Hindlimb muscle (tissue), 1 donor: Measurements from ENCODE around the gene GID8. TPM values are rescaled to one million over a fixed set of nuclear protein-coding genes. Genes with fewer than 3 reads are reported as not detected.
A peak's percentile ranks its signal among the peaks of the same experiment; 100 is the strongest.

ENCODE experiments used
- DNase-seq: peaks from one replicate; pipeline ENCODE4 v3.0.0-alpha.2; 2013
- polyA plus RNA-seq: library from polyadenylated mRNA; unstranded; fragments of 120-200 nt; gene quantifications from one replicate; pipeline ENCODE4 v1.2.1, GENCODE V29; 2013; ENCODE audit not compliant: insufficient read length

Gene GID8
- polyA plus RNA-seq, 1 donor: 30.3 TPM

- no peak for DNase-seq
Measured at GRCh38 chr20:62944746-62945145, 6.8 kb downstream of the GID8 start.

GRCh38 chr20:62945771-62946339, 7.9 kb downstream of the GID8 start:
- DNase-seq: no peak

- DNase-seq: no peak
Measured at GRCh38 chr20:62946918-62947317, 9.0 kb downstream of the GID8 start.

DNA sequence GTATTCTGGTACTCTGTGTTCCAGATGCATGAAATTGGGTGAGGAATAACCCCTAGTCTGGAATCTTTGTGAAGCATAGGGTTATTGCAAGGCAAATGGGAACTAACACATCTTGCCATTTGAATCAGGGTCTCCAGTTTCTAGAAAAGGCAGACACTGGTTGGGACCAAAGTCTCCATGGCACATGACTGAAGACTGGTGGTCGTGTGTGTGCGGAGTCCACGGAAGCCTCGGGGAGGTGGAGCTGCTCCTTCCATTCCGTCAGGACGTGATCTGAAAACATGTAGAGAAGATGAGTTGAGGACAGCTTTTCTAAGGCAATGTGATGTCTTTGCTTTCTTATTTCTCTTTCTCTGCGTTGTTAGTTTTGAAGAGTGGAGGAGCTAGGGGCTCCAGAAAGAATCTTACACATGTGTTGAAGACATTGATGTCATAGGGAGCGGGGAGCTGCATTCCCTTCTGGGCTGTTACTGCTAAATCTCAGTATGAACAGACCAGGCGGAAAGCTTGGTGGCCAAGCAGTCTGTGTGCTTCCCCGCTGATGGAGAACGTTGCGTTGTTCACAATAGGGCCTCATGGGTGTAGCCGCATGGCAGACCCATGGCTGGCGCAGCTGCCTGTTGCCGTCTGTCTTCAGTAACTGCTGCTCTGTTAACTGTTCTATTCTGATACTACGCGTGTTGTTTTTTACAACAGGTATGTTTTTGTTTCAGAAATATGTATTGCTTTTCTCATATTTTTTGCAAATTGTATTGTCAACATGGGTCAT, 9.8 kb downstream of the GID8 start:
- no peak for DNase-seq

GRCh38 chr20:62949153-62949821, 11.3 kb downstream of the GID8 start:
- no peak for DNase-seq

- DNase-seq: no peak
Measured at GRCh38 chr20:62949962-62950361, 12.0 kb downstream of the GID8 start.

- no peak for DNase-seq
Measured at GRCh38 chr20:62950741-62951140, 12.8 kb downstream of the GID8 start.

DNA sequence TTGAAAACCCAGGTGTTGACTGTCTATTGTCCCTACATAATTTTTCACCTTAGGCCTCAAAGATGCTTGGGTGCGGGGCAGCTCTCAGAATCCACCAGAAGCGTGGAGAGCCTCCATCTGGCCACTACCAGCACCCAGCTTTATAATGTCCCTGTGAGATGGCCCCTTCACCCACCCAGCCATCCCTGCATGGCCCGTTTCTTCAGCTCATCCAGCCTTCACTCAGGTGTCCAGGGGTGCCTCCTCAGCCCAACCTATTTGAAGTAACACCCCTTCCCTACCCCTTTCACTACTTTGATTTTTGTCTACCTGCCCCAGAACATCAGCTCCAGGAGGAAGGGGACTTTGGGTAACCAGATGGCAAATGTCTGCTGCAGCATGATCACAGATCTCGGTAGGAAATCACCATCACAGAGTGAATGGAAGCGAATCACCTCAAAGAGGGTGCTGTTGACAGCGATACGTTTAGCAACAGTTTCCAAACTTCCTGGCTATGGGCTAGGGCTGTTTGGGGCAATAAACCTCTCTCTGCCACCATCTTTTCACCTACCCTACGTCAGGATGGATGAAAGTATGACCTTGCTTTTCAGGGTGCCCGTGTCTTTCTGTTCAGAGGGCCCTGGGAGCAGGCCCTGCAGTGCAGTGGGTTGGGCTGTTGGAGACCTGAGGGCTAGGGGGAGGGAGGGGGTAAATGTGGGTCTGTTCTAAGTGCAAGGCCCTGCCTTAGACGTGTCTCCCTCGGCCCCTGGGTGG, 13.4 kb downstream of the GID8 start:
- DNase-seq: no peak

DNA sequence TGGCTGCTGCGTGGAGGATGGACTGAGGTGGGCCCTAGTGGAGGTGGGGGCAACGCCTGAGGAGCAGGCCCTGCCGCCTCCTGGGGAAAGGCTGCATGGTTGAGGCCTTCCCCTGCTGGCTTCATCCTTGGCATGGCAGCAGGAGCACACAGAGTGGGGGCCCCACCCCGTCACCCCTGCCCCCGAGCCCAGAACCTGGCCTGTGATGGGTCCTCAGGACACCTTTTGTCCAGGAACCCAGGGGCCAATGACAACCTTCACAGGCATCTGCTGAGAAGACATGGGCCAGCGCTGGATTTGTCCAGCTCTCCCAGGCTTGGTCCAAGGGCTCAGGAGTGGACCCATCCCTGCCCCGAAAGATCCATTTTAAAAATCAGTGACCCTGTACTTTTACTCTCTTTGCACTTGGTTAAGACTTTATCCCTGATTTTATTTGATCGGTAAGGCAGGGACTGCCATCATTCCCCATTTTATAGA, 14.0 kb downstream of the GID8 start:
- DNase-seq: no peak

- no peak for DNase-seq
Measured at GRCh38 chr20:62952373-62952967, 14.5 kb downstream of the GID8 start, which contains the start of gene SLC17A9. SLC17A9 (plus strand) TSS chr20:62952709; CDS start chr20:62952831, 122 bp downstream.

- no peak for DNase-seq
Measured at GRCh38 chr20:62952968-62953838, 15.3 kb downstream of the GID8 start.

DNA sequence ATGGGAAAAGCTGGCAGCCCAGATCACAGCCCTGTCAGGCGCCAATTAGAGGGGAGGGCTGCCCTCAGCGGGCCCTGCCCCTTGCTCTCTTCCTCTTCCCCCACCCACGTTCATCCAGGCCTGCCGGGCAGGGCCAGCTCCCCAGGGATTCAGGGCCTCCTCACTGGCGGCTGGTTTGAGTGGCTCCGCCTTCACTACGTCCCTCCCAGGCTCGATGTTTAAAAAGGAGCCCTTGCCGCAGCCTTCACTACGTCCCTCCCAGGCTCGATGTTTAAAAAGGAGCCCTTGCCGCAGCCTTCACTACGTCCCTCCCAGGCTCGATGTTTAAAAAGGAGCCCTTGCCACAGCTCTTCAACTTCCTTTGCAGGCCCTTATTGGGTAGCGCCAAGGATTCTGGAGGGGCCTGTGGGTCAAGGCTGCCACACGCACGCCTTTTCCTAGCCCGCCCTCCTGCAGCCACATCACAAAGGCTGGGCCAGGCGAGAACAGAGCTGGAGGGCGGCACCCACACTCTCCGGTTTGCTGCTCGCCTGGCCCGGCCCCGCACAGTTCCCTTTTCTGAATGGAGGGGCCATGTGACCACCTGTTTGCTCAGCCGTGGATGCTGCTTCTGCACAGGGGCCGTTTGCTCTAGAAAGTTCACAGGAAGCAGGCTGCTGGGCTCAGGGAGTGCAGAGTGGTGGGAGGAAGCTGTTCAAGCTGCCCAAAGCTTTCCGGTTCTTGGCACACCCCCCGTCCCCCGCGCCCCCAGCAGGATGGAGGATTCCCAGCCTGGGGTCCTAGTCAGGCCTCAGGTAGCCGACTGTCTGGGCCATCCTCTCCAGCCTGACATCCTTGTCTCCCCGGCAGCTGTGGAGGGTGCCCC, 16.1 kb downstream of the GID8 start:
- DNase-seq: peak; percentile 71

DNA sequence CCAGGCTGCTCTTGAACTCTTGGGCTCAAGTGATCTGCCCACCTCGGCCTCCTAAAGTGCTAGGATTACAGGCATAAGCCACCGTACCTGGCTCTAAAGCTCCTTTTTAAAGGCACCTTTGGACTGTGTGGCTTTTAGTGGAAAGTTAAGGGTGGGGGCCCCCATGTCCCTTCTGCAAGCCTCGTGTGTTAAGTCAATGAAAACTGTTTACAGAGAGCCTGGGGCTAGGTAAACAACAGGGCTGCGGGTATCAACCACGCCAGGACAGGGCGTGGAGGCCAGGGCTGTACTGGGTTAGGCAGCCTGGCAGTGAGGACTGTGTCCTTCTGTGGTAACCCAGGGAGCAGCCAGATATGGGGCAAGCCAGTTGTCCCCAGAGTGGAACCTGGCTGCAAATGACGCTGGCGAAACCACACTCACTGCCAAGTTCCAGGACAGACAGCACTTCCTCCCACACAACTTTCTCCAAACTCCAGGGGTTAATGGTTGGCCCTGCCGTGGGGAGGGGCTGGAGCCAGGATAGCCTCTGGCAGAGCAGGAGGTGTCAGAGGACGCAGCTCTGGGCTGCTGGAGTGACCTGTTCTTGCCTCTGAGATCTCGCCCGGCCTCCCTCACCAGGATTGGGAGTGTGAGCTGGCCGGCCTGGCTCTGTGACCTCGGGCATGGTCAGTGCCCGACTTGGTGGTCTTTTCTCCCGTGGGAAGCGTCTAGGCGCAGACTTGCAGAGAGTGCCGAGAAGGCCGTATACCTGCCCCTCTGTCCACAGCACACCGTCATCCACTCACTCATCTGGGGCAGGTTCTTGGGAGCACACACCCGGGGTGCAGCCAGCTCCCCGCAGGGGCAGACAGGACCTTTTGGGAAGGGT, 17.8 kb downstream of the GID8 start:
- no peak for DNase-seq

GRCh38 chr20:62956387-62957135, 18.6 kb downstream of the GID8 start:
- no peak for DNase-seq

GRCh38 chr20:62957136-62958117, 19.5 kb downstream of the GID8 start:
- DNase-seq: no peak

GRCh38 chr20:62958388-62959100, 20.6 kb downstream of the GID8 start:
- no peak for DNase-seq
